ENCODE measurements around the gene CCR2.

GRCh38 chr3:46325645-46326300, 28.1 kb upstream of the CCR2 start:
- no peak for TF ChIP-seq CTCF (conservative IDR thresholded peaks at IDR 0.05; ENCODE audit: low read length)
- no peak for TF ChIP-seq EZH2phosphoT487 (IDR thresholded peaks at IDR 0.05; ENCODE audit: borderline replicate concordance)
